ENCODE data around the gene UCP2. TPM values are rescaled to one million over a fixed set of nuclear protein-coding genes. Genes with fewer than 3 reads are reported as not detected.

UCP2 gene
- total RNA-seq, 2 experiments from 2014 or later: 467 to 468 TPM

GRCh38 chr11:73995247-73995646, 12.6 kb upstream of the UCP2 start:
- peak overlapping the region; percentile 80 to 92 for H3K27ac ChIP-seq (ENCODE audit: low read depth in 1 of 2, low read length in 2 of 2)
- Mint-ChIP-seq H3K4me3 (peak overlapping the region; percentile 79), H3K36me3 (ENCODE audit: low read depth) (no peaks in the 10 kb centered on the region), H3K27me3 (no peaks in the 10 kb centered on the region), H3K4me1 (ENCODE audit: low read depth) (peaks cover 76% of the 10 kb centered on the region), H3K27ac (peak overlapping the region; percentile 95), H3K9me3 (no peaks in the 10 kb centered on the region)
- ChIA-PET POLR2A (interaction anchor here (0.7 to 11.2 kb wide), 18 partner anchors 9 to 424 kb away, joined by 3 to 264 read pairs (median 5); partner anchors contain the start of genes MRPL48, UCP2 and UCP3), CTCF (interaction anchor here (1.3 to 4.4 kb wide), 7 partner anchors 10 to 30 kb away, joined by 3 to 22 read pairs (median 4); partner anchors contain the start of gene UCP2)
- TF ChIP-seq CTCF (IDR thresholded peaks at IDR 0.05): no peak
- ATAC-seq (ENCODE audit: poor library complexity) (peak; percentile 79), DNase-seq (peak in 3 of 14 experiments; percentile 86 to 93 (median 89))
- no peaks in the 10 kb centered on the region for H3K27me3 ChIP-seq (ENCODE audit: control insufficient read depth in 1 of 2, insufficient read depth in 2 of 2, low read length in 2 of 2)
- intact Hi-C loops (cut with DNase I, micrococcal nuclease): loop anchor here (1.0 to 5.0 kb wide), 4 partner anchors 10 to 37 kb away; no protein-coding TSS in a partner anchor
- H3K4me1 ChIP-seq (ENCODE audit: insufficient read depth, low read length): peaks cover 54% of the 10 kb centered on the region
- H3K36me3 ChIP-seq (ENCODE audit: insufficient read depth, low read length): no peaks in the 10 kb centered on the region
- peak overlapping the region; percentile 35 for H3K4me3 ChIP-seq (ENCODE audit: low read length)
- H3K9me3 ChIP-seq (ENCODE audit: control insufficient read depth in 1 of 2, insufficient read depth in 1 of 2, low read length in 2 of 2): no peaks in the 10 kb centered on the region

GRCh38 chr11:73991471-73992006, 8.9 kb upstream of the UCP2 start:
- no peak overlapping the region for H3K4me3 ChIP-seq (ENCODE audit: low read length)
- POLR2A ChIA-PET: interaction anchor here (1.8 to 11.2 kb wide), 3 partner anchors 11 to 20 kb away, joined by 7 to 264 read pairs (median 137); partner anchors contain the start of gene UCP2
- H3K36me3 ChIP-seq (ENCODE audit: insufficient read depth, low read length): no peaks in the 10 kb centered on the region
- intact Hi-C loops (cut with DNase I, micrococcal nuclease): no loop called here
- Mint-ChIP-seq H3K9me3 (no peaks in the 10 kb centered on the region), H3K36me3 (ENCODE audit: low read depth) (no peaks in the 10 kb centered on the region), H3K27me3 (no peaks in the 10 kb centered on the region), H3K4me1 (ENCODE audit: low read depth) (peaks cover 49% of the 10 kb centered on the region), H3K27ac (peak overlapping the region; percentile 95), H3K4me3 (no peak overlapping the region)
- DNase-seq (peak in 2 of 14 experiments; percentile 44 to 59), ATAC-seq (ENCODE audit: poor library complexity) (no peak)
- CTCF ChIA-PET: interaction anchor here (1.9 kb wide), 1 partner anchor 13 kb away, joined by 7 read pairs; no protein-coding TSS in a partner anchor
- H3K4me1 ChIP-seq (ENCODE audit: insufficient read depth, low read length): peaks cover 36% of the 10 kb centered on the region
- no peaks in the 10 kb centered on the region for H3K27me3 ChIP-seq (ENCODE audit: control insufficient read depth in 1 of 2, insufficient read depth in 2 of 2, low read length in 2 of 2)
- H3K9me3 ChIP-seq (ENCODE audit: control insufficient read depth in 1 of 2, insufficient read depth in 1 of 2, low read length in 2 of 2): no peaks in the 10 kb centered on the region
- no peak for TF ChIP-seq CTCF (IDR thresholded peaks at IDR 0.05)
- H3K27ac ChIP-seq (ENCODE audit: low read depth in 1 of 2, low read length in 2 of 2): peak overlapping the region in 1 of 2 donors; percentile 6

GRCh38 chr11:73990730-73991129, 8.1 kb upstream of the UCP2 start:
- Mint-ChIP-seq H3K27ac (peak overlapping the region; percentile 95), H3K4me1 (ENCODE audit: low read depth) (peaks cover 41% of the 10 kb centered on the region)
- POLR2A ChIA-PET: interaction anchor here (1.8 to 11.2 kb wide), 2 partner anchors 10 to 14 kb away, joined by 7 to 264 read pairs; partner anchors contain the start of gene UCP2

More at GRCh38 chr11:73990730-73991129, 8.1 kb upstream of the UCP2 start:
- CTCF ChIA-PET: interaction anchor here (1.9 kb wide), 1 partner anchor 14 kb away, joined by 7 read pairs; no protein-coding TSS in a partner anchor
- H3K4me1 ChIP-seq (ENCODE audit: insufficient read depth, low read length): peaks cover 29% of the 10 kb centered on the region
- TF ChIP-seq CTCF (IDR thresholded peaks at IDR 0.05): no peak
- ATAC-seq (ENCODE audit: poor library complexity): no peak
- H3K27me3 Mint-ChIP-seq: no peaks in the 10 kb centered on the region
- no peaks in the 10 kb centered on the region for H3K36me3 ChIP-seq (ENCODE audit: insufficient read depth, low read length)
- H3K36me3 Mint-ChIP-seq (ENCODE audit: low read depth): no peaks in the 10 kb centered on the region
- DNase-seq: no peak
- H3K27ac ChIP-seq (ENCODE audit: low read depth in 1 of 2, low read length in 2 of 2): no peak overlapping the region
- no peaks in the 10 kb centered on the region for H3K9me3 Mint-ChIP-seq
- H3K9me3 ChIP-seq (ENCODE audit: control insufficient read depth in 1 of 2, insufficient read depth in 1 of 2, low read length in 2 of 2): no peaks in the 10 kb centered on the region
- H3K27me3 ChIP-seq (ENCODE audit: control insufficient read depth in 1 of 2, insufficient read depth in 2 of 2, low read length in 2 of 2): no peaks in the 10 kb centered on the region
- H3K4me3 ChIP-seq (ENCODE audit: low read length): no peak overlapping the region
- no peak overlapping the region for H3K4me3 Mint-ChIP-seq
- intact Hi-C loops (cut with DNase I, micrococcal nuclease): no loop called here

Measured in CD4-positive, alpha-beta T cell (primary cell).